ENCODE measurements around the gene NDUFB4.

NDUFB4 gene
- 50.6 to 96.9 (median 62.6) reads per million in 18 experiments for total RNA-seq

- peak; percentile 99 to 100 for DNase-seq
Observed at GRCh38 chr3:120596116-120596852, at the start of gene NDUFB4. Gene NDUFB4 (plus strand): TSS chr3:120596336. CDS start chr3:120596360, 24 bp downstream.

DNA sequence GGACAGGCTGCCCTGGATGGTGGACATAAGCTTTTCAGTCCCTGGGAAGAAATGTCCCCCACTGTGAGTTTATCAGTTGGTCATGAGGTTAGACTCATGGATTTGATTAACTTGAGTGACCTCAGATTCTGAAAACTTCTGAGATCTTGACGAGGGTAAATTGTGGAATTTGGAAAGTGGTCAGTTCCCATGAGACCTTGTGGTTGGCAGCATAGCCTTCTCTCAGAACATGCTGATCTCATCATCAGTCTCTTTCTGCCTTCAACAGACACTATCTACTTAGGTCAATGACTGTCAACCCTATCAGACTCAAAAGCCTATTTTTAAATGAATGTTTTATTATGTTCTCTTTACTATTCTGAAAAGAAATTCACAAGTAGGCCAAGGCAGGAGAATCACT, 45.6 kb upstream of the NDUFB4 start:
- DNase-seq, result no peak

DNA sequence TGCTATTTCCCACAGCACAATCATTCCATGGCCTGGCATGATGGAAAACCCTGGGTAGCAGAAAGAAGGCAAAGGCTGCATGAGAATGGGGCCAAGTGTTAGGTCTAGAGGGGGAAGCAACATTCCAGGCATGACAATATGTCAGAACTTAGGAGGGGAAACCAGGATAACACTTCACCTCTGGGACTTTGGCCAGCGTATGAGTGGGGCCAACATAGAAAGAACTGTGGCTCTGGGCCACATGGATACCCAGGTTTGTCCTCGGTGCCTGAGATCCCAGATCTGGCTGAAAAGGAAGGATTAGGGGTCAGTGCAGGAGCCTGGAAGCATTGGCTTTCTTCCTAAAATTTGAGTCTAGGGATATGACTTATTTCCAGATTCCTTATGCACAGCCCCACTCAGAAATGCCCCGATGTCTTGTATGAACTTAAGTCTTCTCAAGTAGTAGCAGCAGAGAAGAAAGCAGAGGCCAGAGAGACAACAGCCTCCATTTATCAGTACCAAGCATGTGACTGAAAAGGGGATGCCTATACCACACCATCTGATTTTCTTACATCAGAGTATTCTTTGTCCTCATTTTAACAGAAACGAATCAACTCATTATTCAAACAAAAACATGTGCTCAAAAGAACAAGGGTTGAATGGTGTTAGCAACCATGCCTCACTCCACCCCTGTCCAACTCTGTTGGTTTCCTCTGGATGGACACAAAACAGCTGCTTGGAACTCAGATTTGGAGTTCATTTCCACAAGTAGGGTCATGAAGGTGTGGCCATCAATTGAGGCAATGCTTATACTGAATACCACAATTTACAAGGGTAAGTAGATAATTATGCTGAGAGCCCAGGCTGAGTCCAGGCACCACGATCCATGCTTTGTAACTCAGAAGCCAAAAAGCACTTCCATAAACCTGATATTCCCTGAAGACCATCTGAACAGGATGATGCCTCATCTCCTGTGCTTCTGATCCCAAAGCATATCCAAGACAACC, 43.7 kb upstream of the NDUFB4 start:
- no peak for DNase-seq

DNA sequence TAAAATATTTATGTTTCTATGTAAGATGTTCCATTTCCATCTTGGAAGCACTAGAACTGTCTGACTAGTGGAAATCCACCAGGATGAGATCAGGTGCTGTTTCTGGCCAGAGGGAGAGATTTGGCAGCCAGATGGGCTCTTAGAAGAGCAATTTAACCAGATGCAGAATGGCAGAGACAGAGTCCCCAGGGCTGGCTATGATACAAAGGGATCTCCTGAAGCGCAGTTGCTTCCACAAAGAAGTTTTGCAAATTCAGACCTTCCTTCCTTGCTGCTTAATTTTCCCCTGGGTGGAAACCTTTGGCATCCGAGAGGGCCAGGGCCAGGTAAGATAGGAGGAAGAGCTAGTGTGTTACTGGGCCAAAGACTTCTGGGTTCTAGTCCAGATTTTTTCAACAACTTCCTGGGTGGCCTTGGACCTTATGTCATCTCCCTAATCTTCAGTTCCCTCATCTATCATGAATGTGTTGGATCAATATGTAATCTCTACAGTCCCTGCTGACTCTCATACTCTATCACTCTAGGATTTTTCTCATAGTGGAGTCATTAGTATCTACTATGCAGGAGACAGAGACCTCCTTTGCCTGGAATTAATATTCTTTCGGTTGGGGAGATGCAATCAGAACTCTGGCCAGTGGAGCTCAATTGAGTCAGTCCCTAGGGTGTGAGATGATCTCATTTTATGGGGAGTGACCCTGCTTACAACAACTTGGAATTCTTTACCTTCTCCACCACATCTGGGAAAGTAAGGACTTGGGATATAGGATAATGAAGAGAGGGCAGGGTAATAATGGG, 41.1 kb upstream of the NDUFB4 start:
- no peak for DNase-seq

DNA sequence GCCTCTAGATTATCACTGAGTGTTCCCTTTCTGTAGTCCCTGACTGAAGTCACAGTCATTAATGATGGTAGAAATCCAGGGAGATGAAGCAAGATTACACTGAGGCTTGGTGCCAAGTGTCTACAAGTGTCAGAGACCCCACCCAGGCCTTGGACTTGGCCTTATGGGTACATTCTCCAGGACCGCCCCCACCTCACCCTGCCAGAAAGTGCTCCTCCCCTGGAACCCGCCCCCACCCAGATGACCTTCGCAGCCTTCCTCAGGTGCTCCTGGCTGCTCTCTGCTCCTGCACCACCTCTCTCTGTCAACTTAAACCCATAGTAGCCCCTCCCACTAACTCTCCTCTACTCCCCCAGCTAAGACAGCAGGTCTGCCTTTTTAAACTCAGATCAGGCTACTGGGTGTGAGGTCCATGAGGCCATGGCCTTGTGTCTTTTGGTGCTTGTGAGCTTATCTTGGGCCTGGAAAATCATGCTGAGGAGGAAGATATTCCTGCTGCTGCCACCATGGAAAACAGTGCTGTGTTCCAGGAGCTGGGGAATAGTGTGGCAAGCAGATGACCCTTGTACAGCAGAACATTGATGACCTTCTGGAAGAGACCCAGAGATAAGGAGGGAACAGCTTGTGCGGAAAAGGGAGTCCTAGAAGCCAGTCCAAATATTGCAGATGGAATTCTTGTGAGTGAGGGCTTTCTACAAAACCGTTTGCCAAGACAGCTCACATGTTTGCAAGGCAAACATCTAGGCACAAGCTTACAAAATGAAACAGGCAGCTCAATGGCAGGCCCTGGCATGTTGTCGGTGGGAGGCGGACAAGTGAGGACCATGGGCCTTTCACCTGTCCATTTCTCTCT, 40.3 kb upstream of the NDUFB4 start:
- DNase-seq, result no peak

GRCh38 chr3:120557115-120557514, 39.0 kb upstream of the NDUFB4 start:
- DNase-seq, result no peak

DNA sequence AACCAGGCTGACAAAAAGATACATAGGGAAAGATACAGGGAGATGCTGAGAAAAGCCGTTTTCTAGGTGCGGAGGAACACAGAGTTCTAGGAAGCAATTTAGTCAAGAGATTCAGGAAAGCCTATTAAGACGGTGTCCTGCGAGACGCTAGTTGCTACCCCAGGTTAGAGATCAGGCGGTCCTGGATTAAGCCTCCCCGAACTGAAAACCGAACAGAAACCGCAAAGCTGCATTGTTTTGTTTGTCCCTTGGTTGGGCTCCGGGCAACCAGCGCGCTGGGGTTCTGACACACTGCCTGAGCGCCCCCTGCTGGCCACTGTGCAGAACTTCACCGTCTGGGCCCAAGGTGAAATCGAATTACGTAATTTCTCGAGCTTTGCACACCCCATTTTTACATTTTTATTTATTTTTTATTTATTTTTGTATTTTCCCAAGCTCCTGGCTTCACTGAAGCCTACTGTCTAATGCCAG, 37.3 kb upstream of the NDUFB4 start:
- peak; percentile 80 to 87 for DNase-seq

DNA sequence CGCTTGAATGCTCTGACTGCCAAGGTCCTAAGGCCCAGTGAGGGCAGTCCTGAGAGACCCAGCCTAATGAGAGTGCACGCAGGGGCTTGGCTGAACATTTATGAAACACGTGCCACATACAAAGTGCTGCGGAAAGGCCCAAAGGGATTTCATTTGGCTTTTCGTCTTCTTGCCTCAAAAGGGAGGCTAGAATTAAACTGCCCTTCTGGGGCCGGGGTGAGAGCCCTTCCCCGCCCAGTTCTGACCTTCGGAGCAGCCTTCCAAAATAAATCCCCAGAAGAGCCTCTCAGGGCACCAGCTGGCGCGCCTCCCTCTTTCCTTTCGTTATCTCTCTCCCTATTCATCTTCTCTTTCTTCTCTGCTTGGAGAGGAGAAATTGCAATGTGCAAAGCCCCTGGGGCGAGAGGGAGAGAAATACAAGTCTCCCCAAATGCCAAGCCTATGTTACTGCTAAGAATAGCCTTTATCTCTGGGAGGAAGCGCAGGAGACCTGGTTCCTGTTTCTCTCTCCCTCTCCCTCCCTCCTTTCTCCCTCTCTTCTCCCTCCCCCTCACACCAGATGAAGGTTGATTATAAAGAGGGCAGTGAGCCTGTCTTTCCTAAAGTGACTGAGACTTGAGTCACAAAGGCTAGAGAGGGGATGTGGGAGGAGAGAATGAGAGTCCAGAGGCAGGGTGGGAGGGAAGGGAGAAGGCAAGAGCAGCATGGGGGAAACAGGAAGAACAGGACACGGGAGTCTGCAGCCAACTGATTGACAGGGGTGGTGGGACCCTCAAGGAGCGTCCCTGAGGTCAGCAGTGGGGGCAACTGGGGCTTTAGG, 36.7 kb upstream of the NDUFB4 start:
- peak; percentile 28 to 48 for DNase-seq

GRCh38 chr3:120560304-120561250, 35.6 kb upstream of the NDUFB4 start:
- DNase-seq, result no peak

GRCh38 chr3:120561251-120562045, 34.7 kb upstream of the NDUFB4 start:
- peak; percentile 64 to 65 for DNase-seq

- no peak for DNase-seq
Observed at GRCh38 chr3:120563356-120564022, 32.6 kb upstream of the NDUFB4 start.

- DNase-seq, result no peak
Observed at GRCh38 chr3:120566243-120566975, 29.7 kb upstream of the NDUFB4 start.

- DNase-seq, result peak in 1 of 2 donors; percentile 17
Observed at GRCh38 chr3:120567370-120568201, 28.6 kb upstream of the NDUFB4 start.

- DNase-seq, result no peak
Observed at GRCh38 chr3:120568202-120568531, 28.0 kb upstream of the NDUFB4 start.

DNA sequence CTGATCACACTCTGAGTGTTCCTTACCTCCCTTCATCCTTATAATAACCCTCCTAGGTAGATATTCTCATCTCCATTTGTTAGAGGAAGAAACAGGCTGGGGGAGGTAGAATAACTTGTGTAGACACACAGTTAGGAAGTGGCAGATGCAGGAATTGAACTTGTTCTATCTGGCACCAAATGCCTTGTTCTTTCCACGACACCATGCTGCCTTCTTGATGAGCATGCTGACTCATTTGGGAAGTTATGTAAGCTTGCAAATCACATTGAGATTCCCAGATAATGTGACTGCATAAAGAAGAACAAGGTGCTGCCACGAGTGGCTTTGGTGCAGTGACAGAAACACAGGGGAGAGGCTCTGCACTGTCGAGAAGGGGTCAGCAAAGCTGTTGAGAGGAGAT, 27.5 kb upstream of the NDUFB4 start:
- peak; percentile 29 to 44 for DNase-seq
